IMR-90 (cell line): ENCODE results near the gene PHKG2. TPM values are rescaled to one million over a fixed set of nuclear protein-coding genes. Genes with fewer than 3 reads are reported as not detected.

Source experiments
- ATAC-seq: fragments of 200-7000 bp; cut with Tn5 transposase; 2 replicates; pipeline ENCODE4 v1.9.1; 2020; ENCODE audit warnings: low read depth, mild to moderate bottlenecking, moderate library complexity
- BruUV-seq: library from RNA; stranded (reverse); fragments of 400-500 nt; replicated peaks from 2 replicates; lab custom pipeline; 2021; lab: Mats Ljungman, UMichigan
- CTCF ChIA-PET: fragments of 300-600 bp; formaldehyde crosslinking; extraction: SDS; loops from one replicate; lab custom pipeline; 2021; ENCODE audit warnings: antibody characterized with exemption; lab: Yijun Ruan, JAX
- POLR2A ChIA-PET: fragments of 300-600 bp; sonication (Branson Sonifier 250); formaldehyde crosslinking; loops from one replicate; lab custom pipeline; 2022; ENCODE audit warnings: antibody characterized with exemption; ENCODE audit not compliant: unreplicated experiment; lab: Charles Lee
- DNase-seq: peaks from one replicate; pipeline ENCODE4 v3.0.0; 2013
- H2AFZ ChIP-seq: replicated peaks from 2 replicates; pipeline ENCODE3; 2013; ENCODE audit warnings: low read length, mild to moderate bottlenecking; ENCODE audit not compliant: poor library complexity
- H2AK5ac ChIP-seq: 2 replicates; pipeline ENCODE4 v1.6.1; 2013; ENCODE audit warnings: low read depth, low read length, inconsistent platforms
- H2AK9ac ChIP-seq: replicated peaks from 2 replicates; pipeline ENCODE3; 2013; ENCODE audit warnings: mild to moderate bottlenecking, low read depth, low read length, moderate library complexity; ENCODE audit not compliant: poor library complexity
- H2BK120ac ChIP-seq: 2 replicates; pipeline ENCODE4 v1.6.1; 2013; ENCODE audit warnings: low read depth, low read length, inconsistent platforms
- H2BK15ac ChIP-seq: 3 replicates; pipeline ENCODE4 v1.6.1; 2013; ENCODE audit warnings: low read depth, low read length, inconsistent platforms
- H2BK20ac ChIP-seq: 2 replicates; pipeline ENCODE4 v1.6.1; 2013; ENCODE audit warnings: low read depth, mild to moderate bottlenecking, inconsistent platforms, low read length, moderate library complexity
- H2BK5ac ChIP-seq: 2 replicates; pipeline ENCODE4 v1.6.1; 2013; ENCODE audit warnings: mild to moderate bottlenecking, low read depth, low read length, inconsistent platforms; ENCODE audit not compliant: poor library complexity, severe bottlenecking
- H3K14ac ChIP-seq: replicated peaks from 2 replicates; pipeline ENCODE4 v1.6.1; 2013; ENCODE audit warnings: low read depth, low read length, inconsistent platforms
- H3K18ac ChIP-seq: 2 replicates; pipeline ENCODE4 v1.6.1; 2013; ENCODE audit warnings: low read depth, low read length, control low read depth
- H3K23ac ChIP-seq: 2 replicates; pipeline ENCODE4 v1.6.1; 2013; ENCODE audit warnings: low read depth, low read length, inconsistent platforms
- H3K27ac ChIP-seq: 2 replicates; pipeline ENCODE4 v1.5.1; 2013; ENCODE audit warnings: mild to moderate bottlenecking, control low read depth, low read length; ENCODE audit not compliant: insufficient read depth
- H3K27me3 ChIP-seq: 2 replicates; pipeline ENCODE4 v1.6.1; 2013; ENCODE audit warnings: low read length; ENCODE audit not compliant: control insufficient read depth, insufficient read depth
- H3K36me3 ChIP-seq: 2 replicates; pipeline ENCODE4 v1.6.1; 2013; ENCODE audit warnings: low read length, mixed read lengths; ENCODE audit not compliant: control insufficient read depth, insufficient read depth
- H3K4ac ChIP-seq: 2 replicates; pipeline ENCODE4 v1.6.1; 2013; ENCODE audit warnings: low read depth, low read length, inconsistent platforms
- H3K4me1 ChIP-seq: 2 replicates; pipeline ENCODE4 v1.6.1; 2013; ENCODE audit warnings: low read length, mixed read lengths; ENCODE audit not compliant: control insufficient read depth, insufficient read depth
- H3K4me2 ChIP-seq: 2 replicates; pipeline ENCODE4 v1.6.1; 2013; ENCODE audit warnings: low read depth, mild to moderate bottlenecking, control low read depth, low read length, moderate library complexity
- H3K4me3 ChIP-seq: 2 replicates; pipeline ENCODE4 v1.5.1; 2013; ENCODE audit warnings: low read depth, mild to moderate bottlenecking, control low read depth, low read length, moderate library complexity; ENCODE audit not compliant: insufficient read depth
- H3K56ac ChIP-seq: 2 replicates; pipeline ENCODE4 v1.6.1; 2013; ENCODE audit warnings: low read length, inconsistent platforms; ENCODE audit not compliant: insufficient read depth; ENCODE audit errors: extremely low read depth
- H3K79me1 ChIP-seq, 2 experiments: 2 replicates each; pipeline ENCODE4 v1.6.1; 2013; ENCODE audit warnings: low read length in 2 of 2, inconsistent platforms in 1 of 2, low read depth in 1 of 2
- H3K9ac ChIP-seq: 2 replicates; pipeline ENCODE4 v1.6.1; 2013; ENCODE audit warnings: low read depth, low read length, control low read depth
- H3K9me1 ChIP-seq: 2 replicates; pipeline ENCODE4 v1.6.1; 2013; ENCODE audit warnings: low read length, inconsistent platforms; ENCODE audit not compliant: insufficient read depth
- H3K9me3 ChIP-seq: 2 replicates; pipeline ENCODE4 v1.6.1; 2013; ENCODE audit warnings: low read length; ENCODE audit not compliant: control insufficient read depth, insufficient read depth
- H4K20me1 ChIP-seq: 2 replicates; pipeline ENCODE4 v1.6.1; 2013; ENCODE audit warnings: low read length, inconsistent platforms; ENCODE audit not compliant: insufficient read depth
- H4K5ac ChIP-seq: 2 replicates; pipeline ENCODE4 v1.6.1; 2013; ENCODE audit warnings: mild to moderate bottlenecking, low read depth, low read length, control low read depth
- H4K8ac ChIP-seq, 2 experiments: 2 replicates each; pipeline ENCODE4 v1.6.1; 2013; ENCODE audit warnings: low read depth in 2 of 2, low read length in 2 of 2, control low read depth in 1 of 2, inconsistent platforms in 1 of 2
- H4K91ac ChIP-seq: 2 replicates; pipeline ENCODE4 v1.6.1; 2013; ENCODE audit warnings: low read depth, low read length, inconsistent platforms; ENCODE audit not compliant: insufficient read depth
- BHLHE40 ChIP-seq: fragments of 150-350 bp; IDR thresholded peaks from 2 replicates; pipeline ENCODE4 v1.6.1; 2016; ENCODE audit warnings: mild to moderate bottlenecking, low read depth, low read length
- CEBPB ChIP-seq: IDR thresholded peaks from 2 replicates; pipeline ENCODE4 v1.6.1; 2012; ENCODE audit warnings: low read depth, low read length, improper control_type of control experiment
- CHD1 ChIP-seq: IDR thresholded peaks from 2 replicates; pipeline ENCODE4 v1.6.1; 2012; ENCODE audit warnings: low read depth, low read length, improper control_type of control experiment
- CTCF ChIP-seq: conservative IDR thresholded peaks from 2 replicates; pipeline ENCODE4 v1.5.1; 2012; ENCODE audit warnings: mild to moderate bottlenecking, low read depth, low read length, improper control_type of control experiment
- FOS ChIP-seq: fragments of 150-350 bp; IDR thresholded peaks from 2 replicates; pipeline ENCODE4 v1.6.1; 2016; ENCODE audit warnings: low read depth, low read length
- MAFK ChIP-seq: IDR thresholded peaks from 2 replicates; pipeline ENCODE4 v1.6.1; 2012; ENCODE audit warnings: low read depth, low read length, improper control_type of control experiment
- MAZ ChIP-seq: IDR thresholded peaks from 2 replicates; pipeline ENCODE4 v1.6.1; 2012; ENCODE audit warnings: low read depth, mild to moderate bottlenecking, low read length, improper control_type of control experiment, moderate library complexity, borderline replicate concordance
- MXI1 ChIP-seq: IDR thresholded peaks from 2 replicates; pipeline ENCODE4 v1.6.1; 2012; ENCODE audit warnings: low read depth, mild to moderate bottlenecking, low read length, moderate library complexity, borderline replicate concordance
- NFE2L2 ChIP-seq: fragments of 150-350 bp; IDR thresholded peaks from 2 replicates; pipeline ENCODE4 v1.6.1; 2016; ENCODE audit warnings: low read depth, mild to moderate bottlenecking, low read length
- POLR2A ChIP-seq: IDR thresholded peaks from 2 replicates; pipeline ENCODE4 v1.6.1; 2012; ENCODE audit warnings: mild to moderate bottlenecking, low read depth, low read length
- RAD21 ChIP-seq: IDR thresholded peaks from 2 replicates; pipeline ENCODE4 v1.6.1; 2012; ENCODE audit warnings: low read length, improper control_type of control experiment
- RCOR1 ChIP-seq: IDR thresholded peaks from 2 replicates; pipeline ENCODE4 v1.6.1; 2012; ENCODE audit warnings: mild to moderate bottlenecking, low read length, improper control_type of control experiment; ENCODE audit not compliant: insufficient replicate concordance
- RFX5 ChIP-seq: IDR thresholded peaks from 2 replicates; pipeline ENCODE4 v1.8.0; 2012; ENCODE audit warnings: low read depth, mild to moderate bottlenecking, low read length, moderate library complexity
- SMC3 ChIP-seq: fragments of 150-350 bp; IDR thresholded peaks from 2 replicates; pipeline ENCODE4 v1.6.1; 2016; ENCODE audit warnings: low read depth, mild to moderate bottlenecking, antibody characterized with exemption, low read length, moderate library complexity
- USF2 ChIP-seq: fragments of 150-350 bp; IDR thresholded peaks from 2 replicates; pipeline ENCODE4 v1.6.1; 2017; ENCODE audit warnings: mild to moderate bottlenecking, antibody characterized with exemption, low read length, low read depth
- WGBS, 2 experiments: methylation state at CpG; one replicate each; pipeline versions ENCODE4 v1.1.5 to v1.1.7; 2013; ENCODE audit warnings: missing lambda C conversion rate in 2 of 2; ENCODE audit not compliant: insufficient read length in 1 of 2; ENCODE audit errors: extremely low coverage in 2 of 2; 5-methylcytosine and 5-hydroxymethylcytosine counted together
- dilution Hi-C: fragments of 300-500 bp; cut with HindIII; formaldehyde crosslinking; loops from one replicate; pipeline ENCODE4 v1.14.3; 2018; ENCODE audit warnings: low sequenced_read_pairs; ENCODE audit not compliant: unreplicated experiment
- in situ Hi-C: fragments of 300-500 bp; cut with MboI; formaldehyde crosslinking; loops from 3 replicates; pipeline ENCODE4 v1.14.3; 2019; ENCODE audit warnings: low sequenced_read_pairs, inconsistent platforms, mixed read lengths
- intact Hi-C: fragments of 100-400 bp; cut with micrococcal nuclease; formaldehyde crosslinking; loops from 2 replicates; pipeline ENCODE4 v1.10.0; 2022
- polyA plus RNA-seq, 3 experiments: library from polyadenylated mRNA; depleted of rRNA; stranded (reverse); fragments of >200 nt; gene quantifications; 2 replicates each; pipeline ENCODE4 v1.2.3, GENCODE V29; 2012; ENCODE audit warnings: low replicate concordance in 1 of 3
- total RNA-seq: library from RNA; depleted of rRNA; stranded (reverse); fragments of >200 nt; gene quantifications from 2 replicates; pipeline ENCODE4 v1.2.3, GENCODE V29; 2012
- TF ChIP-seq, protein P1 (sequence below): fragments of 150-350 bp; IDR thresholded peaks from 2 replicates; pipeline ENCODE4 v1.6.1; 2016; ENCODE audit warnings: low read depth, mild to moderate bottlenecking, low read length, moderate library complexity, borderline replicate concordance

PHKG2 gene
- total and polyA plus RNA-seq, 2 of the 4 experiments (the other 2 are of a cell fraction) = 26.0 to 38.9 TPM

DNA sequence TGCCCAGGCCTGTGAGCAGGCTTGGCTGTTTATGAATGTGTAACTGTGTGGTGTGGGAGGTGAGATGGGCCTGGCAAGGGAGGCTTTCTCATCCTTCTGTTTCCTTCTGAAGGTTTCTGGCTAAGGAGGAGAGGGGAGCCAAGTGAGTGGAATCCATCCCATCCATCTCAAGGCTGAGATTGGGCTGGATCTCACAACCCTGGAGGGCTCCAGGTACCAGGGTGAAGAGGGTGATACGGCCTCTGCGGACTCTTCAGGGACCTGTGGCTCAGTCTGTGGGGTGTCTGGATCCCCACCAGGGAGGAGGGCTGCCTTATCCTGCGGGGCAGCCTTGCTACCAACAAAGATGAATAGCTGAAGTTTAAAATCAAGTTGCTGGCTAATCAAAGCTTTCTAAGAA lies 31.8 kb downstream of the PHKG2 start:
- Histone ChIP-seq H2AK9ac (no peak overlapping the region), H3K14ac (no peak overlapping the region), H3K9me1 (peaks cover 27% of the 10 kb centered on the region; the same call in 1 of the 2 replicates), H3K4me3 (no peak overlapping the region), H3K9me3 (no peaks in the 10 kb centered on the region), H3K56ac (no peak overlapping the region), H3K9ac (no peak overlapping the region), H4K5ac (no peak overlapping the region), H3K4me2 (no peak overlapping the region), H3K27me3 (no peaks in the 10 kb centered on the region), H2BK5ac (no peak overlapping the region), H3K18ac (no peak overlapping the region), H2AK5ac (no peak overlapping the region), H3K4me1 (peaks cover 9% of the 10 kb centered on the region), H2BK120ac (no peak overlapping the region), H4K8ac (no peak overlapping the region), H3K23ac (no peak overlapping the region), H3K79me1 (peaks cover 17 to 65% of the 10 kb centered on the region in 2 experiments), H3K36me3 (peaks cover 38% of the 10 kb centered on the region), H2BK20ac (no peak overlapping the region), H4K91ac (no peak overlapping the region), H4K20me1 (peaks cover 6% of the 10 kb centered on the region), H2AFZ (no peak overlapping the region), H3K4ac (no peak overlapping the region), H3K27ac (no peak overlapping the region), H2BK15ac (no peak overlapping the region)
- ChIA-PET POLR2A (no interaction called here), CTCF (no interaction called here)
- TF ChIP-seq CHD1 (no peak), RAD21 (no peak), USF2 (no peak), MAFK (no peak), RCOR1 (no peak), CTCF (no peak), BHLHE40 (no peak), CEBPB (no peak), POLR2A (no peak), MXI1 (no peak), FOS (no peak), MAZ (no peak), RFX5 (no peak), NFE2L2 (no peak), SMC3 (no peak)
- TF ChIP-seq, protein P1, sequence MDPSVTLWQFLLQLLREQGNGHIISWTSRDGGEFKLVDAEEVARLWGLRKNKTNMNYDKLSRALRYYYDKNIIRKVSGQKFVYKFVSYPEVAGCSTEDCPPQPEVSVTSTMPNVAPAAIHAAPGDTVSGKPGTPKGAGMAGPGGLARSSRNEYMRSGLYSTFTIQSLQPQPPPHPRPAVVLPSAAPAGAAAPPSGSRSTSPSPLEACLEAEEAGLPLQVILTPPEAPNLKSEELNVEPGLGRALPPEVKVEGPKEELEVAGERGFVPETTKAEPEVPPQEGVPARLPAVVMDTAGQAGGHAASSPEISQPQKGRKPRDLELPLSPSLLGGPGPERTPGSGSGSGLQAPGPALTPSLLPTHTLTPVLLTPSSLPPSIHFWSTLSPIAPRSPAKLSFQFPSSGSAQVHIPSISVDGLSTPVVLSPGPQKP = no peak
- ATAC-seq = no peak
- WGBS, 2 experiments = 100% methylated on average over 1 of the region's 3 CpGs; no CpG with 5 or more reads in 1 of the 2 experiments
- DNase-seq = no peak
- dilution Hi-C loops (no loop called here), intact Hi-C loops (no loop called here), in situ Hi-C loops (no loop called here)
- no TSS peak for BruUV-seq
